Activated T-cell treated with anti-CD3 and anti-CD28 coated beads for 1 hour (primary cell): ENCODE data around the gene RELB.
"Not testable (repeated sequence)": the region's sequence is repeated elsewhere in the genome, so short reads cannot be mapped to it uniquely, and the experiment has no call there.

Experiments used
- DNase-seq: peaks from one replicate; pipeline ENCODE4 v3.0.0-alpha.2; 2020; ENCODE audit warnings: low read depth

RELB gene

GRCh38 chr19:44986389-44986788 lies 14.9 kb upstream of the RELB start:
- DNase-seq = no peak

GRCh38 chr19:44987148-44987675 lies 14.1 kb upstream of the RELB start:
- DNase-seq = no peak

GRCh38 chr19:44988273-44988672 lies 13.0 kb upstream of the RELB start:
- no peak for DNase-seq

GRCh38 chr19:44988896-44989556 lies 12.2 kb upstream of the RELB start:
- DNase-seq = peak; percentile 51

GRCh38 chr19:44990459-44990858 lies 10.8 kb upstream of the RELB start:
- DNase-seq = no peak

GRCh38 chr19:44990966-44991365 lies 10.3 kb upstream of the RELB start:
- DNase-seq = no peak

GRCh38 chr19:44992336-44993163 lies 8.7 kb upstream of the RELB start:
- DNase-seq = no peak

GRCh38 chr19:44993526-44993925 lies 7.7 kb upstream of the RELB start:
- no peak for DNase-seq

GRCh38 chr19:44993926-44994537 lies 7.2 kb upstream of the RELB start:
- DNase-seq = no peak

GRCh38 chr19:44998025-44998424 lies 3.2 kb upstream of the RELB start:
- DNase-seq = no peak

- not testable (repeated sequence) for DNase-seq
Measured at GRCh38 chr19:44999131-44999925, 1.9 kb upstream of the RELB start.

GRCh38 chr19:45000665-45001064 lies 599 bp upstream of the RELB start:
- DNase-seq = not testable (repeated sequence)

- DNase-seq = no peak
Measured at GRCh38 chr19:45003485-45003884, 2.2 kb downstream of the RELB start.

- no peak for DNase-seq
Measured at GRCh38 chr19:45005787-45006186, 4.5 kb downstream of the RELB start.

GRCh38 chr19:45008552-45008951 lies 7.3 kb downstream of the RELB start:
- DNase-seq = no peak

- no peak for DNase-seq
Measured at GRCh38 chr19:45009625-45010255, 8.5 kb downstream of the RELB start.

- no peak for DNase-seq
Measured at GRCh38 chr19:45010306-45010705, 9.0 kb downstream of the RELB start.

- no peak for DNase-seq
Measured at GRCh38 chr19:45011959-45012358, 10.7 kb downstream of the RELB start.

GRCh38 chr19:45016388-45017314 lies 15.4 kb downstream of the RELB start:
- DNase-seq = peak; percentile 58

- no peak for DNase-seq
Measured at GRCh38 chr19:45019187-45019586, 17.9 kb downstream of the RELB start.
